Measurements from ENCODE around the gene CAP2.

Gene CAP2

DNA sequence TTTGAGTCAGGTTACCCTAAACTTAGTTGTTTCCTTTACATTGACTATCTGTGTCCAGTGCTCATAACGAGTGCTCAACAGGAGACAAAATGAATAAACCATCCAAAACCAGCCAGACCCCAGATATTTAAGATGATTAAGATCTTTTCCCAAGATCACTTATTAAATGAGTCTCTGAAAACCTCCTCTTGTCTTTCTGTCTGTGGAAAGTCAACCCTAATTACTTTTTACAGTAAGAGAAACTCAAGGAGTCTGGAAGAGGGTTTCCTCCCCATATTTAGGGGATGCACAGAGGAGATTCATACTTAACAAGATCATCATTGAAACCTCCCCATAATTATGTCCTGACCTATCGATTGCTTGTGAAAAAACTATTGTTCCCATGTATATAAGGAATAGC is 84.0 kb downstream of the CAP2 start:
- no peak for DNase-seq

DNA sequence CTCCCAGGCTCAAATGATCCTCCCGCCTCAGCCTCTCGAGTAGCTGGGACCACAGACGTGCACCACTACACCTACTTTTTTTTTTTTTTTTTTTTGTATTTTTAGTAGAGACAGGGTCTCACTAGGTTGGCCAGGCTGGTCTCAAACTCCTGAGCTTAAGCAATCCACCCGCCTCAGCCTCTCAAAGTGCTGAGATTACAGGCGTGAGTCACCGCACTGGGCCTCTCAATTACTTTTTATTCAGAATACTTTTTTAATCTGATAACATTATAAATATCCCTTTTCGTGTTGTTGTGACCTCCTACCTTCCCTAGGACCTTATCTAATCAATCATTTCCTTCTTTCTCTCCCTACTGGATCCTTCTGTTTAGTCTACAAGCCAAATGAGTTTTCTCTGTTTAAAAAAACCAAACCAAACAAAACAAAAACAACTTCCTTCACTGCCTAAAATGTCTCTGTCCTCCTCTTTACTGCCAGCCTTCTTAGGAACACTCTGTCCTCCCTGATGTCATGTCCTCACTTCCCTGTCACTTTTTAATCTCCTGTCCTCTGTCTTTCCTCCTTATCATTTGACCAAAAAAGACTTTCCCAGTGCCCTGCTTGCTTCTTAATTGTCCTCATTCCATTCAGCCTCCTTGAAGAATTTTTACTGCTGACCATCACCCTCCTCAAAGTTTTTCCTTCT is 85.0 kb downstream of the CAP2 start:
- no peak for DNase-seq

DNA sequence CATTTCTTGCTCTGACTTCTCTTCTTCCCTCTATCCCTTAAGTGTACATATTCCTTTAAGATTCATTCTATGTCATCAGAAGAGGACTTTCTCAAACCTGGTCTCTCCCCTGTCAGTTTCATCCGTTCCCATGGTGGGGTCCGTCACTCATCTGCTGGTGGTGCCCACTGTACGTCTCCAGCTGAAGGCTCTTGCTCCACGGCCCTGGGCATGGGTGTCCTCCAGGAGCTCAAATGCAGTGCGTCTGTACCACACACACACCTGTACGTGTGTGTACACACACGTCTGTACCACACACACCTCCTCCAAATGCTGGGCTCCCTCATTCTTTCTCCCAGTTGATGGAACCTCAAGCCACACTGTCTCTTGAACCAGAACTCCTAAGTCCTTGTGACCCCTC is 85.6 kb downstream of the CAP2 start:
- no peak for DNase-seq

DNA sequence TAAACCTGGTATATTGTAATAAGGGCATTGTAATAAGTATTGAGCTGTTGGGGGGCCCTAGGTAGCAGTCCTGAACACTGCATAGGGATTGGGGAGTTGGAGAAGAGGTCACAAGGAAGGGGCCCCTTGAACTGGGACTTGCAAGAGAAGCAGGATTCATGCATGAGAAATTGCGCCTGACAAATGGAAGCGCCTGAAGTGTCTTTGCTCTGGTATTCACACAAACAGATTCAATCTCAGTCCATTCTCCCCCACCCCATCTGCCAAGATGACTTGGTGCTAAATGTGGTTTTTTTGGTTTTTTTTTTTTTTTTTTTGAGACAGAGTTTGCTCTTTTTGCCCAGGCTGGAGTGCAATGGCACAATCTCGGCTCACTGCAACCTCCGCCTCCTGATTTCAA is 87.1 kb downstream of the CAP2 start:
- DNase-seq = no peak

DNA sequence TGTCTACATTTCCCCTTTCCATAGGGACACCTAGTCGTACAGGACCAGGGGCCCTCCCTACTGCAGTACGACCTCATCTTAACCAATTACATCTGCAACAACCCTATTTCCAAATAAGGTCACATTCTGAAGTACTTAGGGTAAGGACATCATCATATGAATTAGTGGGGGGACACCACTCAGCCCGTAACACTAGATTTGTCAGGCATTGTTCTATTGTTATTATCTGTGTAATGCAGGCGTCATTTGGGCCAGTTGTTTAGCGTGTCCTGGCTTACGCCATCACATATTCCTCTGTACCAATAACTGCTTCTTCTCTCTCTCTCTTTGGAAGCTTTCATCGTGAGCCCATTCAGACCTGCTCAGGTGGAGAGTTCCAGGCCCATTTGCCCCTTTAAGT is 89.3 kb downstream of the CAP2 start:
- no peak for DNase-seq

DNA sequence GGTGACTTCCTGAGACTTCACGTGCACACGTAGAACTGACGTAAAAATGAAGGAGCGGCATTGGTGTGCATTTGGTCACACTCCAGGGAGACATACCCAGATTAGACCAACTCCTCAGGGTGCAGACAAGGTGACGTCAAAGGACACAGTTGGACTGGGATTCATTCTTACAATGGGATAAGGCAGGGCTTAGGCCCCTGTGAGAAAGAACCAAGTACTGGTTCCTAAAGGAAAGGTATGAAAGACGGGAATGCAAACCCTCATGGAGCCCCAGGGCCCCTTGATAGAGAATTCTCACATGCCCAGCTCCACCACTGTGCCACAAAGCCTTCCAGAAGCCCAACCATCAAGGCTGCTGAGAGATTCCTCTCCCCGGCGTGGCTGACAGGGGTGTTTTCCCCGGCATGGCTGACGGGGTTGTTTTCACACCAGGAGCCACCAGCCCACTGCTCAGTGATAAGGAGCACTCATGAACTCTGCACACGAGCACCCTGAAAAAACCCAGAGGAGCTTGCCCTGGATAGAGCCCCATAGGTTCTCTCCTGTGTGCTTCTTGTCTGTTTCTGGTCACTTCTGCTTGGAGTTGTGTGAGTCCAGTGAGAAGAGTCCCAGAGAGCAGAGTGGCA is 90.1 kb downstream of the CAP2 start:
- no peak for DNase-seq

DNA sequence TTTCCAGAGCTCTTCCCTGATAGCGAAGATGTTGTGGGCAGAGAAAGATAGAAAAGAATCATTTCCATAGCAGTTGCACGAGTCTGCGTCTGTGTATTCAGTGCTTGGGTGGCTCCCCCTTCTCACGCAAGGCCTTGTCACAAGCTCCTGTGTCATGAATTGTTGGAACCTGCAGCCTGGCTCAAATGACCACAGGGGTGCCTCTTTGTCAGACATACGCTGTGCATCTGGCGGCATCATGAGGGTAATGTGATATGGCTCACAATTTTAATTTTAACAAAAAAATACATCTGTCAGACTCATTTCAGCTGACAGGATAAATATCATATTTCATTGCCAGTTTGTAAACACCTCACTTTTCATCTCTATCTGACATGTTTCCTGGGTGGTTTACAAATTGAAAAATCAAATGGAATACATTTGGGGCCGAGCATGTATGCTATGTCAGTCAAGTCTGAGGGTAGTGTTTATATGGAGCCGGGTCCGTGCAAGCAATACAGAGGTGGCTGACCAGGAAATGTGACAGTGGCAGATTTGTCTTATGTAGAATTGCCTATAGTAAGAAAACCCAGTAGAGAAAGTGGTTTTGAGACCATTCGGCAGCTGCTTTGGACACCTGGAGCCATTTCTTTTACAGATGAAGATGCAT is 90.9 kb downstream of the CAP2 start:
- no peak for DNase-seq

DNA sequence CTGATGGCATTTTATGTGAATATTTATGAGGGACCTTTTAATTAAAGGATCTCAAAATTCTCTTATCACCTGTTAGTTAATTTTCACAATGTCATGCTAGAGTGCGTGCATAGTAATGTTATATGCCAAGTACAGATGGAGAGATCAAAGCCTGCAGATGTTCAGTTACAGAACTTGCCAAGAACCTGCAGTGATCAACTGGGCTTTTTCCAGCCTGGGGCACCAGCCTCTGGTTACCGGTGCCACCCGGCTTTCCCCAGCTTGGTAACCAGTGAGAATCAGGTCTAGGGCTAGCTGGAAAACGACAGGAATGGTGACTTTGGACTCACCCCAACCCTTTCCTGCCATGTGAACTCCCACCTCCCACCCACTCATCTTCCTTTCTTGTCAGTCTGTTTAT is 91.8 kb downstream of the CAP2 start:
- no peak for DNase-seq

DNA sequence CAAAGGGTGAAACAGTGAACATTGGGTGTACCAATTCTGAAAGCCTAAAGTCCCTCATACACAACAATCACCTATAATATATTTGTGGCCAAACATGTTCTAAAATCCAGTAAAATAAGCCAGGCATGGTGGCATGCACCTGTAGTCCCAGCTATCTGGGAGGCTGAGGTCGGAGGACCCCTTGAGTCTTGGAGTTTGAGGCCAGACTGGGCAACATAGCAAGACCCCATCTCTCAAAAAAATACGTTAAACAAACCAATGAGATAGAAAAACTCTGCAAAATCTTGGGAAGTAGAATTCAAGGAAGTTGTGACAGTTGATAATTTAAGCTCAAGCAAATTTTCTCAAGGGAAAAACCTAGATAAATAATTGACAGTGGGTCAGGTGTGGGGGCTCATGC is 92.6 kb downstream of the CAP2 start:
- DNase-seq = no peak

DNA sequence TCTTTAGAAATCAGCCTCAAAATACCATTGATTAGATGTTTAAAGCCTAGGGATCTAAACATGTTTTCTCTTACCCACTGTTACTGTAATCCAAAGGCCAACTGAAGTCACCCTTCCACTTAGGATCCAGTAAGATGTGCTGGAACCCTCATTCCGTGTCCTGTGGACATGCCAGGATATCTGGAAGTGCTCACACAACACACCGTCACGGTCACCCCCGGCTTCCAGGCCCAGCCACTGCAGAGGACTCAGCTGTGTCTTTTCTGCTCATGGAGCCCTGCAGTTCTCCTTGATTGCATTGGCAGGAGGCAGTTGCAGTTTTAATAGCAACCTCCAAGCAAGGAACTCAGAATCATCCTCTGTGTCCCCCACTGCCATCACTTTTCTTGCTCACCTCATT is 93.3 kb downstream of the CAP2 start:
- no peak for DNase-seq

DNA sequence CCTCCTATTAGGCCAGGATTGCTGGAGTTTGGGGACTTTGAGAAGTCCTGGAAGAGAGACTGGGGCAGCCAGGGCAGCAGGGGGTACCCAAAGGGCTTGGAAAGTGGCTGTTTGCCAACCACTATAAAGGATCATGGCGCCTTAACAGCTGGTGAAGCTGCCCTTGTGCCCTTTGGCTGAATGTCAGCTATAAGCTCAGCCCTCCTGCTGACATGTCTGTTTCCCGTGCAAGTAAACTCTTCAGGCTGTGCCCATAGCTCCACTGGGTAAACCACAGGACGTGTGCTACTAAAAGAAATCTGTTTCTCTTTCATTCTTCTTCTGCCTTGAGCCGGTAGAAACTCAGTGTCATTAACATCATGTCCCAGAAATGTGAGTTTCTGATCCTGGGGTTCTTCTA is 97.3 kb downstream of the CAP2 start:
- DNase-seq = no peak

DNA sequence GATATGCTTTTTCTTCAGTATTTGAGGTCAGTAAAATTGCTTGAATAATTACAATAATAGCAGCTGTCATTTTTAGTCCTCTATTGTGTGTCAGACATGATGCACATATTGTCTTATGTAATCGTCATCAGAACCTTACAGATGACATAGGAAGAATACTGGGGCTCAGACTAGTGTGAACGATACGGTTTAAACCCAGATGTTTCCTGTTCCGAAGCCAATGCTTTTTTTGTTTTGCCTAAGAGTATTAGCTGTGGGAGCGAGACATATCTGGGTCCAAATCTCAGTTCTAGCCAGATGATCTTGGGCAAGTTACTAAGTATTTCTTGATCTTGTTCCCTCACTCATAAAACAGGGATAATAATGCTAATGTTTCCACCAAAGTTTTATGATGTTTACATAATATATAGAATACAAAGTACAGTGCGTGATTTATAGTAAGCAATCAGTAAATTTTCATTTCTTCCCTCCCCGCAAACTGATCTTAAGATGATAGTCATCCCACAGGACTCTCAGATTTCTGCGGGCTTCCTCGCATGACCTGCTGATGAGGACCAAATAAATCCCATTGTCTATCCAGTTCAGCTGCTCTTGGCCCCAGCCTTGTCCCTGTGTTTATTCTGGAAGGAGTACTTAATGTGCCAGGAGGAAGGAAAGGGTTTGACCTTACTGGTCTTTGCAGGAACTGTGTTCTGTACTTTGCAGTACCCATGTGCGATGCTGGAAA is 98.2 kb downstream of the CAP2 start:
- no peak for DNase-seq

DNA sequence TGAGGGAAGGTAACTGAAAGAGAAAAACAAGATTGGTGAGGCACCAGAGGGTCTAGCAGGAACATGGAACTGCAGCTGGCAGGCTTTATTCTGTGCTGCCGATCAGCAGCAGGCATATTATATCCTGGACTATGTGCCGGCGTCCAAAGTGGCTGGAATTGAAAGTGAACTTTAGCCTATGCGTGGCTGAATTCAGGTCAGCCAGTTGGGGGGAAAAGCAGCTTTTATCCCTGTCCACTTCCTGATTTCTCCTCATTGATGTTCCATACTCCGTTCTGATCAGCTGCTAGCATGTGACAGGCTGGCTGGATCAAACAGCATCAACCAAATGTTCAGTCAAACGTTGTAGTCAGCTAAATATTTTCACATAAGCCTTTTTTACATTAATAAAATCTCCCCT is 99.0 kb downstream of the CAP2 start:
- no peak for DNase-seq

DNA sequence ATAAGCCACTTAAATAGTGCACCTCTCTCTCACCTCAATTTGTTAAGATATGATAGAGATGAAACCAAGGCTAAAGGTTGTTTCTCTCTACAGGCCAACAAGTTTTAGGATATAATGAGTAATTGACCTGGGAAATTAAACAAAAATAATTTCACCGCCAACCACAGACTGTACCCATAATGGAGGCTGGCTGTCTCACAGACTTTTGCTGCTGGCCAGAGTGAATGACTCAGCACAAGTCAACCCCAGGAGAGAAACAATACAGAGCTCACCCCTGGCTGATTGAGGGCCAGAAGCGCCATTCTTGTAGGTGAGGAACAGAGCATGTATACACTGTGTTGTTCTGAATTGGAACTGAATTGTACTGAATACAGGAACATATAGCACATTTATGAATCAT is 99.9 kb downstream of the CAP2 start:
- DNase-seq = peak; percentile 57

DNA sequence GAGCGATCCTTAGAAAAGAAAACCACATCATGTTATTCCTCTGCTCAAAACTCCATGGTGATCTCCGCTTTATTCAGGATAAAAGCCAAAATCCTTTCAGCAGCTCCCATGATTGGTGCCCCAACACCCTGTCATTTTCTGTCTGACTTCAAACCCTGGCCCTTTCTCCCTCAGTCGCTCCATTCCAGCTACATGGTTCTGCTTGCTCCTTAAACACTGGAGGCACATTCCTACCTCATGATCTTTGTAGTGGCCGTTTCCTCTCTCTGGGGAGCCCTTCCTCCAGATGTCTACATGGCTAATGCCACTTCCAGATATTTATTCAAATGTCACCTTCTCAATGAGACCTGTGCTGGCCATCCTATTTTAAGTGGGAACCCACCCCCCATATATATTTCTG is 100.8 kb downstream of the CAP2 start:
- DNase-seq = peak; percentile 36

DNA sequence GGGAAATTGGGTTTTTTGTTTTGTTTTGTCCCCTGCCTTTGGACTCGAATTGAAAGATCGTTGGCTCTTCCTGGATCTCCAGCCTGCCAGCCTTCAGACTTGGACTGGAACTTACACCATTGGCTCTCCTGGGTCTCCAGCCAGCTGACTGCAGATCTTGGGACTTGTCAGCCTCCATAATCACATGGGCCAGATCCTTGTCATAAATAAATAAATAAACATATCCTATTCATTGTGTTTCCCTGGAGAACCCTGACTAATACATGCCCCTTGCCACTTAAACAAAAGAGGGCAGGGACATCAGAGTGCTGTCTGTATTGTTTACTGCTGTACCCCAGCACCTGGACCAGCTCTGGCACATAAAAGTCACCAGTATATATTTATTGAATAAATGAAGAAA is 101.5 kb downstream of the CAP2 start:
- no peak for DNase-seq

DNA sequence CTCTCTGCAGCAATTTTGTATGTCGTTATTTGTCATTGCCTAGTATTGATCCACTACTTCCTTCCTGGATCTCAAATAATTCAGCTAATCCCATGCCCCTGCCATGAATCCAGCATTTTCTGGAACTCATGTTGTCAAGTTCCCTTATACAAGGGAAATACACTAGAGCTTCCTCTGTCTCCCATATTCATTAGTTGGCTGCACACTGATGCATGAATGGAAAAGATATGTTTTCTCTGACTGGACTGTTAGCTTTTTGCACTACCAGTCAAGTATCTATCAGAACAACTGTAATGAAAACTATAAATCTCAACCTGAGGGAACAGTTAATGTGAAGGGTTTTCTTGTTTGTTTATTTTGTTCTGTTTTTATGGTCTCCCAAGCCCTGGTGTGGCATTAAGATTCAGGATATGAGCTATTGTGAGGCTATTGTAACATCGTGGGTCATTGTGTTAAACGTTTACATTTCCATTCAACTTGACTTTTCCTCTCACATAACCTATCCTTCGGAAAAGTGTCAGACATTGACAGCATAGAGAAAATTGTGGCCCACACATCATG is 104.2 kb downstream of the CAP2 start:
- DNase-seq = no peak

DNA sequence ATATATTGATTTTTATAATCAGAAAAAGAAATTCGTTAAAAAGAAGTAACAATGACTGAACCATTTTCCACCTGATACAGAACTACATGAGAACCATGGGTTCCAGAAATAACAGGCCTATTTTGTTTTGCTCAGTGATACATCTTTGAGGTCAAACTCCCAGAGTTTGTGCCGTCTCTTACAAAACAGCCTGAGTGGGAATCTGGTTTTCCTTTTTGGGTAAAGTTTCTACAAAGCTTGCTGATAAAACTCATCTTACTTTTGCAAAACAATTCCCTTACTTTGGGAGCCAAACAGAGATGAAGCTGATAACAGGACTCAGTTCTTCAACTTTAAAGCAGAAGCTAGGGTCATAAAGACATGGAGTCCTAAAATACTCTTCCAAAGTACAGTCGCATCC is 108.0 kb downstream of the CAP2 start:
- DNase-seq = no peak

DNA sequence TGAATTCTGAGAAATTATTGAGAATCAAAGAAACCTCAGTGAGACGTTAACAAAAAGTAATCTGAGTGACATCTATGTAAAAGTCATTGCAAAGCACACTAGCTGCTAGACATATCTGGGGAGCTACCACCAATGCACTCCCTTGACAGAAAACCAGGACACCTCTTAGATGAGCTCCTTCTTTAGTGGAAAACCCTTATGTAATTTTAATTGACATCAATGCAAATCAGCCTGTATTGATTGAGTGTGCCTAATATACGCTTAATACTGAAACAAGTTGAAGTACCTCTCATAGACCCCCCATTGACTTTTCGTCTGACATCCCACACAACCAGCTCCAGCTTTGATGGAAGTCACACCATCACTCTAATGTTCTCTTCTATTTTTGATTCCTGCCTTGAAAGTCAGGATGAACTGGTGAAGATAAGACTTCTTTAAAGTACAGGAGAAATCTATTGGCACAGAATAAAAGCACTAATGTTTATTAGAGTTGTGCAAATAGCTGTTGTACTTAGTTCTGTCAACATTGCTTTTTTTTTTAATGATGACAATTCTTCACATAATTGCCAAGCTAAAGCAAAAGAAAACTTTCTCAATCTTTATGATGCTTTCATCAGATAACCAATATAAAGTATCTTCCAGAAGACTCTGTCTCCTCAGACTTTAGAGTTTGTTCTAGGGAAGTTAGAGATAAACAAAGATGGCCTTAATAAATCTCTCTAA is 108.7 kb downstream of the CAP2 start:
- DNase-seq = no peak

DNA sequence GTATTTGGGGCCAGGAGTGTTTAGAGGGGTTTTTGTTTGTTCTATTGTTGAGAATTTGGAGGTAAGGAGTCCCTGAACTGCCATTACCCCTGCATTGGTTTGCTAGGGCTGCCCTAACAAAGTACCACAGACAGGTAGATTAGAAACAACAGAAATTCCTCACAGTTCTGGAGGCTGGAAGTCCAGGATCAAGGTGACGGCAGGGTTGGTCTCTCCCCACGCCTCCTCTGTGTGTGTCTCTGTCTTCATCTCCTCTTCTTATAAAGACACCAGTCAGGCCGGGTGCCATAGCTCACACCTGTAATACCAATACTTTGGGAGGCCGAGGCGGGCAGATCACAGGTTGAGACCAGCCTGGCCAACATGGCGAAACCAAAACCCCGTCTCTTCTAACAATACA is 109.7 kb downstream of the CAP2 start:
- no peak for DNase-seq

DNA sequence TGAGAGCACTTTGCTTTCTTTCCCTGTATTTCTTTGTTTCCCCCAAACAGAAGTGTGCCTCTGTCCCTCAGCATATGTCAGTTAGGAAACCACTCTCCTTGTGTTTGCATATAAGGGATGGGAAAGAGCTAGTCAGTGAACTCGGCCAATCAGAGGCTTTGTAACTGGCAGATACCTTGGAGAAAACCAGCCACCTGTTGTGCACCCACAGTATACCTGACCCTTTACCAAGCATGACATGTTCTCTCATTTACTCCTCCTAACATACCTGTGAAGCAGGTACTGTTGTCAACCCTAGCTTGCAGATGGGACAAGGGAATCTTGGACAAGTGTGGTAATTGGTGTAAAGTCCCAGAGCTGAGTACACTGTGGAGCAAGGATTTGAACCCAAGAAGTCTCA is 110.6 kb downstream of the CAP2 start:
- DNase-seq = no peak

DNA sequence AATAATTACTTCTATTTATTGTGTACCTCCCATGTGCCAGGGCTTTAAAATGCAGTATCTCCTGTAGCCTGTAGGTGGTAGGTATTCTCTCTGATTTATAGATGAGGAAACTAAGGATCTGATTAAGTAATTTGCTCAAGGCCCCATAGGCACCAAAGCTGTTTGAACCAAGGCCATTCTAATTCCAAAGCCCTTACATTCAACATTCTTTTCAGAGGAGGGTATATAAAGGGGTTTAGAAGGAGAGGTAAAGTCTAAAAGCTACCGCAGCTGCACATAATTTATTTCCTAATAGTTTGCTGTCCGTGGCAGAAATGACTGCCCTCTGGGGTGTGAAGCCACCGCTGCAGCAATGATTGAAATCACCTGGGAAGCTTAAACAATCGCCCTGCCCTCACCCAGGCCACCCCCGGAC is 111.7 kb downstream of the CAP2 start:
- DNase-seq = peak; percentile 48

Measured in fibroblast of skin of abdomen (primary cell).